Ishikawa (cell line): ENCODE data around the gene OLR1.

Experiments
- CEBPB ChIP-seq: IDR thresholded peaks from 2 replicates; pipeline ENCODE4 v1.6.1; 2012
- CREB1 ChIP-seq: IDR thresholded peaks from 2 replicates; pipeline ENCODE4 v1.6.1; 2012; ENCODE audit warnings: low read depth
- EGR1 ChIP-seq: IDR thresholded peaks from 2 replicates; pipeline ENCODE4 v1.6.1; 2012
- EP300 ChIP-seq: IDR thresholded peaks from 2 replicates; pipeline ENCODE4 v1.6.1; 2012; ENCODE audit warnings: borderline replicate concordance
- FOXM1 ChIP-seq: IDR thresholded peaks from 2 replicates; pipeline ENCODE4 v1.6.1; 2012; ENCODE audit warnings: low read depth, borderline replicate concordance
- MAX ChIP-seq: IDR thresholded peaks from 2 replicates; pipeline ENCODE4 v1.6.1; 2012
- NFIC ChIP-seq: IDR thresholded peaks from 2 replicates; pipeline ENCODE4 v1.6.1; 2012
- RAD21 ChIP-seq: IDR thresholded peaks from 2 replicates; pipeline ENCODE4 v1.6.1; 2012; ENCODE audit warnings: low read depth
- TAF1 ChIP-seq: IDR thresholded peaks from 2 replicates; pipeline ENCODE4 v1.6.1; 2012; ENCODE audit warnings: low read depth, mild to moderate bottlenecking
- TCF12 ChIP-seq: IDR thresholded peaks from 2 replicates; pipeline ENCODE4 v1.6.1; 2012; ENCODE audit warnings: low read depth
- TEAD4 ChIP-seq: IDR thresholded peaks from 2 replicates; pipeline ENCODE4 v1.6.1; 2012
- USF1 ChIP-seq: IDR thresholded peaks from 2 replicates; pipeline ENCODE4 v1.6.1; 2012
- YY1 ChIP-seq: IDR thresholded peaks from 2 replicates; pipeline ENCODE4 v1.6.1; 2012; ENCODE audit warnings: low read depth
- ZBTB7A ChIP-seq: IDR thresholded peaks from 2 replicates; pipeline ENCODE4 v1.6.1; 2012; ENCODE audit warnings: low read depth
- TF ChIP-seq, protein P1 (sequence below): IDR thresholded peaks from 2 replicates; pipeline ENCODE4 v1.6.1; 2012; ENCODE audit warnings: low read depth, mild to moderate bottlenecking

Gene OLR1

DNA sequence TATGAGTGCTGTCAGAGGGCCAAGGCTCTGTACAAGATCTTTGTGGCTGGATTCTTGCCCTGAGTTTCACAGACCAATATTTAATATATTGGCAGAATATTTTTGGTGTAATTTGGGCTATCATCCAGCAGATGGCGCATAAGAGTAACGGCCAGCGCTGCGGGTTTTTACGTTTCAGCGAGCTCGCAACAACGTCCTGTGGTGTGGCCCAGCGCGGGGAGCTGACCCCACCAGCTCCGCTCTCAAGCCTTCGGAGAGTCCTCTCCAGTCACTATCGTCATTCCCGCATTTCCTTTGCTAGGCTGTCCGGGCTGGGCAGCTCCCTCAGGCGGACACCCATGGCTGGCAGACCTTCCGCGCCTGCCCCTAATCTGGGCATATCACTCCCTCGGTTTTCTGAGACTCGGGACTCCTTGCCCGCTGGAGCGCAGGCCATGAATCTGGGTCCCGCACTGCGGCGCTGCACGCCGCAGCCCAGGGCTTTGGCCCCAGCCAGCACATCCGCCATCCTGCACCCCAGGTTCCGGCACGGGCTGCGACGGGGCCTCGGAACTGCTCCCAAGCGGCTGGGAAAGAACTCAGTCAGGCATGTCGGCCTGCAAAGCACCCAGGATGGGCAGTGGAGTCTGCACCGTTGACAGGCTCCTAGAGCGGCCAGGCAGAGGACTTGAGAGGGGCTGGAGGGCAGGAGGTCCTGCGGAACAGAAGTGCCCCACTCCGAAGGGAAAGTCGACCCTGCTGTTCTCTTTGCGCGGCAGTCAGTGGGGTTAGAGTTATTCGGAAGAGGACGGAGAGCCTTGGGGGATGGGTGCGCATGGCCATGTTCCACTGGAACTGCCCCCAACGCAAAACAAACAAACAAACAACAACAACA is 18.4 kb downstream of the OLR1 start:
- no peak; the same call in 1 of the 2 replicates for TF ChIP-seq CEBPB
- 0 out of 2 replicates have a peak, but pooled peaks have one; percentile 30 for TF ChIP-seq TEAD4
- TF ChIP-seq NFIC: no peak
- no peak for TF ChIP-seq USF1
- no peak for TF ChIP-seq YY1
- peak; percentile 75 for TF ChIP-seq RAD21

GRCh38 chr12:10151621-10152020 is 20.3 kb downstream of the OLR1 start:
- no peak for TF ChIP-seq TCF12
- TF ChIP-seq YY1: no peak
- TF ChIP-seq, protein P1, sequence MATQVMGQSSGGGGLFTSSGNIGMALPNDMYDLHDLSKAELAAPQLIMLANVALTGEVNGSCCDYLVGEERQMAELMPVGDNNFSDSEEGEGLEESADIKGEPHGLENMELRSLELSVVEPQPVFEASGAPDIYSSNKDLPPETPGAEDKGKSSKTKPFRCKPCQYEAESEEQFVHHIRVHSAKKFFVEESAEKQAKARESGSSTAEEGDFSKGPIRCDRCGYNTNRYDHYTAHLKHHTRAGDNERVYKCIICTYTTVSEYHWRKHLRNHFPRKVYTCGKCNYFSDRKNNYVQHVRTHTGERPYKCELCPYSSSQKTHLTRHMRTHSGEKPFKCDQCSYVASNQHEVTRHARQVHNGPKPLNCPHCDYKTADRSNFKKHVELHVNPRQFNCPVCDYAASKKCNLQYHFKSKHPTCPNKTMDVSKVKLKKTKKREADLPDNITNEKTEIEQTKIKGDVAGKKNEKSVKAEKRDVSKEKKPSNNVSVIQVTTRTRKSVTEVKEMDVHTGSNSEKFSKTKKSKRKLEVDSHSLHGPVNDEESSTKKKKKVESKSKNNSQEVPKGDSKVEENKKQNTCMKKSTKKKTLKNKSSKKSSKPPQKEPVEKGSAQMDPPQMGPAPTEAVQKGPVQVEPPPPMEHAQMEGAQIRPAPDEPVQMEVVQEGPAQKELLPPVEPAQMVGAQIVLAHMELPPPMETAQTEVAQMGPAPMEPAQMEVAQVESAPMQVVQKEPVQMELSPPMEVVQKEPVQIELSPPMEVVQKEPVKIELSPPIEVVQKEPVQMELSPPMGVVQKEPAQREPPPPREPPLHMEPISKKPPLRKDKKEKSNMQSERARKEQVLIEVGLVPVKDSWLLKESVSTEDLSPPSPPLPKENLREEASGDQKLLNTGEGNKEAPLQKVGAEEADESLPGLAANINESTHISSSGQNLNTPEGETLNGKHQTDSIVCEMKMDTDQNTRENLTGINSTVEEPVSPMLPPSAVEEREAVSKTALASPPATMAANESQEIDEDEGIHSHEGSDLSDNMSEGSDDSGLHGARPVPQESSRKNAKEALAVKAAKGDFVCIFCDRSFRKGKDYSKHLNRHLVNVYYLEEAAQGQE: no peak
- TF ChIP-seq TAF1: no peak

- no peak for TF ChIP-seq TCF12
- no peak for TF ChIP-seq ZBTB7A
- no peak for TF ChIP-seq FOXM1
- TF ChIP-seq RAD21: no peak
- TF ChIP-seq EGR1: no peak
- TF ChIP-seq, protein P1: no peak
- TF ChIP-seq YY1: no peak
- no peak for TF ChIP-seq CREB1
Measured at GRCh38 chr12:10147714-10148403, 24.1 kb downstream of the OLR1 start.

DNA sequence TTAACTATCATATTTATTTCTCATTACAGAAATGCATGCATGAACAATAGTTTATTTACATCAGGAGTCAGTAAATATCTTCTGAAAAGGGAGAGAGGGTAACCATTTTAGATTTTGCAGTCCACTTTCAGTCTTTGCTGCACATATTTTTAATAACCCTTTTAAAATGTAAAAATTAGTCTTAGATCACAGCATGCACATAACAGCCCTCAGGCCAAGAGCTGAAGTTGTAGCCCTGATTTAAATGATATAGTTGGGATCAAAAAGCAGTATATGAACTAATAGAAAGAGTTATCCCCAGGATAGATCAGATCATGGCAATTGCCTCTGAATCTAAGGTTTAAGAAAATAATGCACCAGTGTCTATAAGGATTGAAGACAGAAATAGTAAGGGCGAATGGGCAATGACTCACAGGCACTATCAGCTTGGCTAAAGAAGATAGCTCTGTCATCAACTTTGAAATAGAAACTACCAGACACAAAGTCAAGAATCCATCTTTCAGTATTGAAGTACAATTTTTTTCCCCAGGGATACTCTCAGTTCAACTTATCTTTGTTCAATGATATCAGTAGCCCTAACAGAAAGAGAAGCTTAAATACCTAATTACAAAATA is 28.8 kb downstream of the OLR1 start:
- no peak for TF ChIP-seq TCF12
- TF ChIP-seq YY1: no peak
- no peak for TF ChIP-seq RAD21
- TF ChIP-seq EP300: no peak
- TF ChIP-seq FOXM1: no peak
- TF ChIP-seq MAX: no peak
- TF ChIP-seq CREB1: no peak
- TF ChIP-seq, protein P1: no peak
- no peak for TF ChIP-seq CEBPB
- TF ChIP-seq NFIC: no peak
- no peak for TF ChIP-seq EGR1
- no peak for TF ChIP-seq TAF1
- TF ChIP-seq TEAD4: no peak
- TF ChIP-seq USF1: no peak
- TF ChIP-seq ZBTB7A: no peak
